ENCODE results near the gene ZNF598.

- TF ChIP-seq FOXP4 (CRISPR knock-in tag; IDR thresholded peaks at IDR 0.05) (0 out of 2 replicates have a peak, but pooled peaks have one; percentile 17), NCOA1 (CRISPR knock-in tag; IDR thresholded peaks at IDR 0.05) (0 out of 2 replicates have a peak, but pooled peaks have one; percentile 48), PHF5A (CRISPR knock-in tag; IDR thresholded peaks at IDR 0.05; ENCODE audit: low read depth, unreplicated experiment) (peak; percentile 23), SIN3A (IDR thresholded peaks at IDR 0.05; ENCODE audit: borderline replicate concordance, low read depth, low read length) (peak; percentile 17; the same call in 1 of the 2 replicates), ZNF280D (CRISPR knock-in tag; IDR thresholded peaks at IDR 0.05) (no peak), ZBTB34 (CRISPR knock-in tag; IDR thresholded peaks at IDR 0.05) (no peak), RBM39 (IDR thresholded peaks at IDR 0.05; ENCODE audit: low read depth, low read length, poor library complexity, severe bottlenecking) (no peak), KAT2B (IDR thresholded peaks at IDR 0.05; ENCODE audit: borderline replicate concordance, low read depth, low read length) (no peak), POLR2A (IDR thresholded peaks at IDR 0.05; ENCODE audit: insufficient read depth in 1 of 2, low read depth in 2 of 2, low read length in 2 of 2) (no peak)
These were observed 37.3 kb upstream of the ZNF598 start for GRCh38 chr16:2046893-2047329.

All from HepG2 (cell line).